Measurements from ENCODE around the gene MYO16.

The MYO16 gene

DNA sequence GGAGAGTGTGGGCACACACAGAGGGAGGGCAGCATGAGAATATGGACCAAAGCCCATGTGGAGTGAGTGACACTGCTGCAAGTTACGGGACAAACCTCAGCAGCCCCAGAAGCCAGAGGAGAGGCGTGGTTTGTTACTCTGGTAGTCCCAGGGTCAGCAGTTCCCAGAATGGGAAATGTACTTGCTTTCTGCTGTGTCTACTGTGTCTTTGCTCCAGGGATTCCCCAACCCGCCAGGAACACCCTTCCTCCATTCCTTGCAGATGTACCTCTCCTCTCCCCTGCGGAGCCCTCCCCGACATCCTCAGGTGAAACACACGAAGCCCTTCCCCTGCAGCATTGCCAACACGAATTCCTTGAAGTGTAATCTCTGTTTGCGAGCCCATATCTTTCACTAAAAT is 47.2 kb downstream of the MYO16 start:
- H3K4me1 ChIP-seq (ENCODE audit: control insufficient read depth, insufficient read depth, low read depth, low read length) = no peaks in the 10 kb centered on the region
- no peaks in the 10 kb centered on the region for H3K27me3 ChIP-seq (ENCODE audit: control insufficient read depth in 1 of 2, insufficient read depth in 1 of 2, low read length in 2 of 2)
- H2BK120ac ChIP-seq (ENCODE audit: low read depth, low read length) = no peak overlapping the region
- peaks cover 2% of the 10 kb centered on the region for H3K9me3 ChIP-seq (ENCODE audit: control insufficient read depth, low read length)
- H3K14ac ChIP-seq (ENCODE audit: low read length in 2 of 2) = no peak overlapping the region
- H2BK15ac ChIP-seq (ENCODE audit: low read depth, poor library complexity, severe bottlenecking) = no peak overlapping the region
- H3K18ac ChIP-seq (ENCODE audit: low read depth in 1 of 2, low read length in 2 of 2) = no peak overlapping the region
- H2BK5ac ChIP-seq (ENCODE audit: low read depth, low read length, poor library complexity, severe bottlenecking) = no peak overlapping the region
- H3K9ac ChIP-seq (ENCODE audit: low read length) = no peak overlapping the region
- H3K4ac ChIP-seq (ENCODE audit: low read depth in 1 of 2, low read length in 2 of 2) = no peak overlapping the region
- no peak overlapping the region for H2AFZ ChIP-seq (ENCODE audit: low read depth, low read length)
- H3K4me3 ChIP-seq (ENCODE audit: insufficient read depth in 1 of 2, low read depth in 1 of 2, low read length in 2 of 2) = no peak overlapping the region
- no peak for DNase-seq
- H3K36me3 ChIP-seq (ENCODE audit: control insufficient read depth in 1 of 2, insufficient read depth in 2 of 2, low read depth in 1 of 2, low read length in 2 of 2) = no peaks in the 10 kb centered on the region
- H2AK5ac ChIP-seq (ENCODE audit: low read length, severe bottlenecking) = no peak overlapping the region
- no peak overlapping the region for H3K4me2 ChIP-seq (ENCODE audit: low read length, poor library complexity, severe bottlenecking)
- H4K91ac ChIP-seq (ENCODE audit: low read length) = peak overlapping the region; percentile 34
- 75% methylated on average over 5 of the region's 8 CpGs for WGBS
- no peak overlapping the region for H3K23ac ChIP-seq (ENCODE audit: low read length in 2 of 2)
- no peak overlapping the region for H2BK12ac ChIP-seq (ENCODE audit: low read length in 2 of 2)
- H4K8ac ChIP-seq (ENCODE audit: low read length) = no peak overlapping the region
- H3K27ac ChIP-seq (ENCODE audit: low read length, poor library complexity, severe bottlenecking) = no peak overlapping the region
- no peaks in the 10 kb centered on the region for H3K79me1 ChIP-seq (replicated peaks; ENCODE audit: low read length, poor library complexity, severe bottlenecking)

DNA sequence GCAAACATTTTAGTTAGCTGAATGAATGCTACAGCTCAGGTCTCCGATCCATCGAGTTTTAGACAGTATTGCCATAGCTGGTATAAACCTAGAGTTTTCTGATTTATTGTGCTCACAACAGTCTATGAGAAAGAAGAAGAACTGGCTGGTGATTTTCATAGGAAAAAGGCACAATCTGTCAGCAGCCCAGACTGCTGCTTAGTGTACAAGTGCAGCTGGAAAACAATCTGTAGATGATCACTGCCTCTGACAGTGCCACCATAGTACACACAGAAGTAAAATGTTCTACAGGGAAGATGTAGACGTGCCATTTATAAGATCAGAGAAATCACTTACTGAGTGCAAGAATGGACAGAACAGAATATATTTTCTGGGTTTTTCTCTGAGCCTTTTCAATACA is 48.4 kb downstream of the MYO16 start:
- Histone ChIP-seq H2AK5ac (ENCODE audit: low read length, severe bottlenecking) (no peak overlapping the region), H3K4me1 (ENCODE audit: control insufficient read depth, insufficient read depth, low read depth, low read length) (no peaks in the 10 kb centered on the region), H2BK120ac (ENCODE audit: low read depth, low read length) (no peak overlapping the region), H3K4me2 (ENCODE audit: low read length, poor library complexity, severe bottlenecking) (no peak overlapping the region), H4K91ac (ENCODE audit: low read length) (no peak overlapping the region), H2BK5ac (ENCODE audit: low read depth, low read length, poor library complexity, severe bottlenecking) (no peak overlapping the region), H2AFZ (ENCODE audit: low read depth, low read length) (no peak overlapping the region), H3K27me3 (ENCODE audit: control insufficient read depth in 1 of 2, insufficient read depth in 1 of 2, low read length in 2 of 2) (no peaks in the 10 kb centered on the region), H3K79me1 (replicated peaks; ENCODE audit: low read length, poor library complexity, severe bottlenecking) (no peaks in the 10 kb centered on the region), H3K23ac (ENCODE audit: low read length in 2 of 2) (no peak overlapping the region), H3K9me3 (ENCODE audit: control insufficient read depth, low read length) (no peaks in the 10 kb centered on the region), H2BK12ac (ENCODE audit: low read length in 2 of 2) (no peak overlapping the region), H3K36me3 (ENCODE audit: control insufficient read depth in 1 of 2, insufficient read depth in 2 of 2, low read depth in 1 of 2, low read length in 2 of 2) (no peaks in the 10 kb centered on the region), H2BK15ac (ENCODE audit: low read depth, poor library complexity, severe bottlenecking) (no peak overlapping the region), H3K4ac (ENCODE audit: low read depth in 1 of 2, low read length in 2 of 2) (no peak overlapping the region), H3K14ac (ENCODE audit: low read length in 2 of 2) (no peak overlapping the region), H3K9ac (ENCODE audit: low read length) (no peak overlapping the region), H3K18ac (ENCODE audit: low read depth in 1 of 2, low read length in 2 of 2) (no peak overlapping the region), H4K8ac (ENCODE audit: low read length) (no peak overlapping the region), H3K4me3 (ENCODE audit: insufficient read depth in 1 of 2, low read depth in 1 of 2, low read length in 2 of 2) (no peak overlapping the region), H3K27ac (ENCODE audit: low read length, poor library complexity, severe bottlenecking) (no peak overlapping the region)
- WGBS = 90% methylated on average over 3 of the region's 3 CpGs
- no peak for DNase-seq

DNA sequence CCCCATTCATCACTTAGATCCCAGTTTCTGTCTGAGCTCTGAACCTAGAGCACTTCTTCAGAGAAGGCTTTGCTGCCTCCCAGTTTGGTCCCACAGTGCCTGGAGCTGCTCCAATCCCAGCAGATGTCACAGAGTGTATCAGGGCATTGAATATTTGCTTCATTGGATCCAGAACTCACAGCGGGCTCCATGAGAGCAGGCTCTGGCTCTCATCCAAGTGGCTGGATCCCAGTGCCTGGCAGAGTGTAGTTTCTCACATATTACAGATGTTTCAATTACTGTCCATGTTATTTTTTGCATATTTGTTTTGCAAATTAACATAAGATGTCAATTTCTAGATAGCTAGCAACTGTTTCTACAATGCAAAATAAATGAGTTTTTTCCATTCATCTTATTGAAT is 50.6 kb downstream of the MYO16 start:
- Histone ChIP-seq H4K91ac (ENCODE audit: low read length) (no peak overlapping the region), H3K27me3 (ENCODE audit: control insufficient read depth in 1 of 2, insufficient read depth in 1 of 2, low read length in 2 of 2) (no peaks in the 10 kb centered on the region), H3K36me3 (ENCODE audit: control insufficient read depth in 1 of 2, insufficient read depth in 2 of 2, low read depth in 1 of 2, low read length in 2 of 2) (no peaks in the 10 kb centered on the region), H3K9me3 (ENCODE audit: control insufficient read depth, low read length) (no peaks in the 10 kb centered on the region), H3K4me1 (ENCODE audit: control insufficient read depth, insufficient read depth, low read depth, low read length) (no peaks in the 10 kb centered on the region), H2BK5ac (ENCODE audit: low read depth, low read length, poor library complexity, severe bottlenecking) (no peak overlapping the region), H2BK120ac (ENCODE audit: low read depth, low read length) (no peak overlapping the region), H3K18ac (ENCODE audit: low read depth in 1 of 2, low read length in 2 of 2) (no peak overlapping the region), H2AK5ac (ENCODE audit: low read length, severe bottlenecking) (no peak overlapping the region), H2AFZ (ENCODE audit: low read depth, low read length) (no peak overlapping the region), H2BK12ac (ENCODE audit: low read length in 2 of 2) (no peak overlapping the region), H2BK15ac (ENCODE audit: low read depth, poor library complexity, severe bottlenecking) (no peak overlapping the region), H3K9ac (ENCODE audit: low read length) (no peak overlapping the region), H4K8ac (ENCODE audit: low read length) (no peak overlapping the region), H3K14ac (ENCODE audit: low read length in 2 of 2) (no peak overlapping the region), H3K4me3 (ENCODE audit: insufficient read depth in 1 of 2, low read depth in 1 of 2, low read length in 2 of 2) (no peak overlapping the region), H3K23ac (ENCODE audit: low read length in 2 of 2) (no peak overlapping the region), H3K27ac (ENCODE audit: low read length, poor library complexity, severe bottlenecking) (no peak overlapping the region), H3K79me1 (replicated peaks; ENCODE audit: low read length, poor library complexity, severe bottlenecking) (no peaks in the 10 kb centered on the region), H3K4me2 (ENCODE audit: low read length, poor library complexity, severe bottlenecking) (no peak overlapping the region), H3K4ac (ENCODE audit: low read depth in 1 of 2, low read length in 2 of 2) (no peak overlapping the region)
- WGBS = 13% methylated on average over 1 of the region's 1 CpG
- DNase-seq = no peak

DNA sequence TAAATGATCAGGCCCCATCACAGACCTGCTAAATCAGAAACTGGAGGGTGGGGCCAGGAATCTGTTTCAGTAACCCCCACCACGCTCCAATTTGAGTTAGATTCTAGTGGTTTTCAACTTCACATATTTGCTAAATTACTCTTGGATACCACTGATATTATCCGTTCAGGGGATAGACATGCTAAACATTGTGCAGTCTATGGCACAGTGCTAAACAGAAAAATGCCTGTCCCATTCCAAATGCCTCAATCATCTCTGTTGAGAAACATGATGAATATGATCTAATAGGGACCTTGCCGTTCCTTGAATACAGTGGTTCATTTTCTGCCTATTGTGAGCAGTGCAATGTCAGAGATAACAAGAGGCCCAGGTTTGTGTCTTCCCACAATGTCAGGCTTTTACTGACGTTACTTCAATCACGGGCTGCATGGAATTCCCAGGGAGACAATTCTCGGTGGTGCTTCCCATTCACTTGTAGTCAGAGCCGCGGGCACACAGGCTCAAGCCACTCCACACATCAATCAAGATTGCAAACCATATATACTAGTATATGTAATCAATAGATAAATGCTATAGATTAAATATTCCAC is 52.7 kb downstream of the MYO16 start:
- 86% methylated on average over 5 of the region's 8 CpGs for WGBS
- H3K4me2 ChIP-seq (ENCODE audit: low read length, poor library complexity, severe bottlenecking) = no peak overlapping the region
- H2BK15ac ChIP-seq (ENCODE audit: low read depth, poor library complexity, severe bottlenecking) = no peak overlapping the region
- H3K18ac ChIP-seq (ENCODE audit: low read depth in 1 of 2, low read length in 2 of 2) = no peak overlapping the region
- no peaks in the 10 kb centered on the region for H3K36me3 ChIP-seq (ENCODE audit: control insufficient read depth in 1 of 2, insufficient read depth in 2 of 2, low read depth in 1 of 2, low read length in 2 of 2)
- no peak overlapping the region for H2AFZ ChIP-seq (ENCODE audit: low read depth, low read length)
- DNase-seq = no peak
- H2BK5ac ChIP-seq (ENCODE audit: low read depth, low read length, poor library complexity, severe bottlenecking) = no peak overlapping the region
- H3K9me3 ChIP-seq (ENCODE audit: control insufficient read depth, low read length) = no peaks in the 10 kb centered on the region
- no peak overlapping the region for H3K23ac ChIP-seq (ENCODE audit: low read length in 2 of 2)
- no peak overlapping the region for H3K27ac ChIP-seq (ENCODE audit: low read length, poor library complexity, severe bottlenecking)
- H3K27me3 ChIP-seq (ENCODE audit: control insufficient read depth in 1 of 2, insufficient read depth in 1 of 2, low read length in 2 of 2) = no peaks in the 10 kb centered on the region
- no peaks in the 10 kb centered on the region for H3K4me1 ChIP-seq (ENCODE audit: control insufficient read depth, insufficient read depth, low read depth, low read length)
- no peak overlapping the region for H3K14ac ChIP-seq (ENCODE audit: low read length in 2 of 2)
- H3K9ac ChIP-seq (ENCODE audit: low read length) = no peak overlapping the region
- H3K79me1 ChIP-seq (replicated peaks; ENCODE audit: low read length, poor library complexity, severe bottlenecking) = no peaks in the 10 kb centered on the region
- no peak overlapping the region for H3K4ac ChIP-seq (ENCODE audit: low read depth in 1 of 2, low read length in 2 of 2)
- no peak overlapping the region for H3K4me3 ChIP-seq (ENCODE audit: insufficient read depth in 1 of 2, low read depth in 1 of 2, low read length in 2 of 2)
- no peak overlapping the region for H4K8ac ChIP-seq (ENCODE audit: low read length)
- no peak overlapping the region for H2BK12ac ChIP-seq (ENCODE audit: low read length in 2 of 2)
- H2BK120ac ChIP-seq (ENCODE audit: low read depth, low read length) = no peak overlapping the region
- H2AK5ac ChIP-seq (ENCODE audit: low read length, severe bottlenecking) = no peak overlapping the region
- no peak overlapping the region for H4K91ac ChIP-seq (ENCODE audit: low read length)
